ENCODE measurements around the gene ZNF469. TPM values are rescaled to one million over a fixed set of nuclear protein-coding genes. Genes with fewer than 3 reads are reported as not detected.

ZNF469 gene
- total and polyA plus RNA-seq, 3 donors from 2014 or later, result 0.98 to 2.8 (median 2.2) TPM

DNA sequence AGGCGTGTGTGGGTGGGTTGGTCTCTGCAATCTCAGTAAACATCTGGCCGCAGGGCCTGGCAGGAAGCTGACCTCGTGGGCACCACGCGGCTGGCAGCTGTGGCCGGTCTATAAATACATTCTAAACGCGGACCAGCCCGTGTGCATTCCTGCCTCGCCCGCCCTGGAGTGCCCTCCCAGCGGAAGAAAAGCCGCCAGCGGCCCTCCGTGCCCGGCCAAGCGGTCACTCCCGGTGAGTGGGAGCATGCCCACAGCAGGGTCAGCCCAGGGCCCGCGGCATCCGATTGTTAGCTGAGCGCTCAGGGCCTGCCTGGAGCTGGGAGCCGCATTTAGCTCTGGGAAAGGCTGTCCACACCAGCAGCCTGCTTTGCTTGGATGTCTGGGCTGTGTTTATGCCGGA is 10.3 kb downstream of the ZNF469 start:
- TF ChIP-seq, protein P1, sequence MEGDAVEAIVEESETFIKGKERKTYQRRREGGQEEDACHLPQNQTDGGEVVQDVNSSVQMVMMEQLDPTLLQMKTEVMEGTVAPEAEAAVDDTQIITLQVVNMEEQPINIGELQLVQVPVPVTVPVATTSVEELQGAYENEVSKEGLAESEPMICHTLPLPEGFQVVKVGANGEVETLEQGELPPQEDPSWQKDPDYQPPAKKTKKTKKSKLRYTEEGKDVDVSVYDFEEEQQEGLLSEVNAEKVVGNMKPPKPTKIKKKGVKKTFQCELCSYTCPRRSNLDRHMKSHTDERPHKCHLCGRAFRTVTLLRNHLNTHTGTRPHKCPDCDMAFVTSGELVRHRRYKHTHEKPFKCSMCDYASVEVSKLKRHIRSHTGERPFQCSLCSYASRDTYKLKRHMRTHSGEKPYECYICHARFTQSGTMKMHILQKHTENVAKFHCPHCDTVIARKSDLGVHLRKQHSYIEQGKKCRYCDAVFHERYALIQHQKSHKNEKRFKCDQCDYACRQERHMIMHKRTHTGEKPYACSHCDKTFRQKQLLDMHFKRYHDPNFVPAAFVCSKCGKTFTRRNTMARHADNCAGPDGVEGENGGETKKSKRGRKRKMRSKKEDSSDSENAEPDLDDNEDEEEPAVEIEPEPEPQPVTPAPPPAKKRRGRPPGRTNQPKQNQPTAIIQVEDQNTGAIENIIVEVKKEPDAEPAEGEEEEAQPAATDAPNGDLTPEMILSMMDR (IDR thresholded peaks at IDR 0.05), result no peak
- TF ChIP-seq POLR2A (IDR thresholded peaks at IDR 0.05), result no peak
- 73 to 88% methylated on average over 5 to 24 of the region's 24 CpGs for WGBS, 2 donors
- no peak for DNase-seq
- intact Hi-C loops (cut with DNase I; ENCODE audit: low total_unique reads), result no loop called here
- no peaks in the 10 kb centered on the region for H3K36me3 ChIP-seq (ENCODE audit: low read depth, missing control alignments)
- no peaks in the 10 kb centered on the region for H3K27me3 ChIP-seq
- no peak overlapping the region for H3K27ac ChIP-seq
- no peak overlapping the region for H3K4me3 ChIP-seq
- peaks cover 2% of the 10 kb centered on the region for H3K4me1 ChIP-seq
- no peaks in the 10 kb centered on the region for H3K9me3 ChIP-seq

- Histone ChIP-seq H3K9me3 (no peaks in the 10 kb centered on the region), H3K4me3 (no peak overlapping the region), H3K36me3 (ENCODE audit: low read depth, missing control alignments) (no peaks in the 10 kb centered on the region), H3K4me1 (no peaks in the 10 kb centered on the region), H3K27me3 (no peaks in the 10 kb centered on the region), H3K27ac (no peak overlapping the region)
- TF ChIP-seq, protein P1 (IDR thresholded peaks at IDR 0.05), result no peak
- no peak for TF ChIP-seq POLR2A (IDR thresholded peaks at IDR 0.05)
- intact Hi-C loops (cut with DNase I; ENCODE audit: low total_unique reads), result no loop called here
- DNase-seq, result no peak
- 87 to 92% methylated on average over 12 to 16 of the region's 16 CpGs for WGBS, 2 donors
Observed at GRCh38 chr16:88393571-88393970, 10.8 kb downstream of the ZNF469 start.

GRCh38 chr16:88394426-88394825 is 11.7 kb downstream of the ZNF469 start:
- Histone ChIP-seq H3K27ac (no peak overlapping the region), H3K27me3 (no peaks in the 10 kb centered on the region), H3K36me3 (ENCODE audit: low read depth, missing control alignments) (no peaks in the 10 kb centered on the region), H3K9me3 (no peaks in the 10 kb centered on the region), H3K4me3 (no peak overlapping the region), H3K4me1 (no peaks in the 10 kb centered on the region)
- TF ChIP-seq POLR2A (IDR thresholded peaks at IDR 0.05), result no peak
- TF ChIP-seq, protein P1 (IDR thresholded peaks at IDR 0.05), result no peak
- intact Hi-C loops (cut with DNase I; ENCODE audit: low total_unique reads), result no loop called here
- DNase-seq, result no peak
- 83 to 86% methylated on average over 12 of the region's 12 CpGs for WGBS, 2 donors

- no peak for DNase-seq
- Histone ChIP-seq H3K27ac (no peak overlapping the region), H3K4me1 (no peaks in the 10 kb centered on the region), H3K27me3 (no peaks in the 10 kb centered on the region), H3K36me3 (ENCODE audit: low read depth, missing control alignments) (no peaks in the 10 kb centered on the region), H3K4me3 (no peak overlapping the region), H3K9me3 (no peaks in the 10 kb centered on the region)
- intact Hi-C loops (cut with DNase I; ENCODE audit: low total_unique reads), result no loop called here
- WGBS, 2 donors, result 85 to 92% methylated on average over 21 of the region's 21 CpGs
- TF ChIP-seq POLR2A (IDR thresholded peaks at IDR 0.05), result no peak
- TF ChIP-seq, protein P1 (IDR thresholded peaks at IDR 0.05), result no peak
Observed at GRCh38 chr16:88395669-88396584, 13.2 kb downstream of the ZNF469 start.

Data from testis (tissue), 3 donors.